ENCODE results near the gene ATRNL1.

DNA sequence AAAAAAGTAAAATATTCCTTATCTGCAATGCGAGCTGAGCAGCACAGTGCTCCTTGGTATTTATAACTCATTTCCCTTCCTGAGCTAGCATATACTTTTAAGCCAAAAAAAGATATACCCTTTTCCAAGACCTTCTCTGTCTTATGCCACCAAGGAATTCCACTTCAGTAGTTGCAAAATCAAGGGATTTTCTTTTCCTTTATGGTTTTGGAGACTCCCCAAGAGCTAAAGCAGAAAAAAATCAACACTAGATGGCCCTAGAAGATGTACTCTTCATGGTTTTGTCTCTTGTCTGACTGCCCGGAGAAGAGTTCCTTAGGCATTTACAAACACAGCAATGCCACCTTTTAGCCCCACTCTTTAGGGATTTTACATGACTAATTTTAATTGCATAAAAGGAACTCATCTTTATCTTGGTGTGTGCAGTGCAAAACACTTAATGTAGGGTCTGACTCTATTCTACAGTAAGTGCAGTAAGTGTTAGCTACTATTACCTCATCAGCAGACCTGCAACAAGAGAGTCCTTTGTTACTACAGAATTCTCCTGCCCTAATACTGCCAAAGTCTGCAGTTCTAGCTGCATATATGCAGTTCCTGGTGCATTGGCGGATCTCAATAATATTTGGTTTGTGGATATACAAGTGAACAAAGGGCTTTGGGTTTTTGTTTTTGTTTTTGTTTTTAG is 736.5 kb downstream of the ATRNL1 start:
- TF ChIP-seq POLR2A (IDR thresholded peaks at IDR 0.05) (no peak), EP300 (IDR thresholded peaks at IDR 0.05; ENCODE audit: low read depth) (no peak), POLR2AphosphoS5 (IDR thresholded peaks at IDR 0.05) (no peak)
- TF ChIP-seq, protein P1, sequence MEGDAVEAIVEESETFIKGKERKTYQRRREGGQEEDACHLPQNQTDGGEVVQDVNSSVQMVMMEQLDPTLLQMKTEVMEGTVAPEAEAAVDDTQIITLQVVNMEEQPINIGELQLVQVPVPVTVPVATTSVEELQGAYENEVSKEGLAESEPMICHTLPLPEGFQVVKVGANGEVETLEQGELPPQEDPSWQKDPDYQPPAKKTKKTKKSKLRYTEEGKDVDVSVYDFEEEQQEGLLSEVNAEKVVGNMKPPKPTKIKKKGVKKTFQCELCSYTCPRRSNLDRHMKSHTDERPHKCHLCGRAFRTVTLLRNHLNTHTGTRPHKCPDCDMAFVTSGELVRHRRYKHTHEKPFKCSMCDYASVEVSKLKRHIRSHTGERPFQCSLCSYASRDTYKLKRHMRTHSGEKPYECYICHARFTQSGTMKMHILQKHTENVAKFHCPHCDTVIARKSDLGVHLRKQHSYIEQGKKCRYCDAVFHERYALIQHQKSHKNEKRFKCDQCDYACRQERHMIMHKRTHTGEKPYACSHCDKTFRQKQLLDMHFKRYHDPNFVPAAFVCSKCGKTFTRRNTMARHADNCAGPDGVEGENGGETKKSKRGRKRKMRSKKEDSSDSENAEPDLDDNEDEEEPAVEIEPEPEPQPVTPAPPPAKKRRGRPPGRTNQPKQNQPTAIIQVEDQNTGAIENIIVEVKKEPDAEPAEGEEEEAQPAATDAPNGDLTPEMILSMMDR (IDR thresholded peaks at IDR 0.05) = no peak
